Heart left ventricle (tissue), 13 donors: ENCODE data around the gene LAG3.

Experiments
- POLR2A ChIP-seq, 2 donors: fragments of 450-650 bp; IDR thresholded peaks; one replicate each; pipeline ENCODE4 v1.6.1; 2017; ENCODE audit warnings: antibody characterized with exemption in 2 of 2, mild to moderate bottlenecking in 2 of 2, moderate library complexity in 2 of 2
- TF ChIP-seq, protein P1 (sequence below), 12 donors: fragments of 200-600 bp; sonication (generic) in 4 of 12; IDR thresholded peaks; one replicate each; pipeline versions ENCODE4 v1.5.0 to v1.8.0; 2018 to 2022; ENCODE audit warnings: antibody characterized with exemption in 12 of 12, mild to moderate bottlenecking in 5 of 12
- donor health status: ischemic (EF 13 %, LVEDD 7.1; RV severe dilation, severe dysfunction).
- donor health status: DM: no; HTN: yes; CAD: no.
- donor health status: DM: no; HTN: no; CAD: no.
- donor health status: ischemic (EF 25% LVEDD 6.9; RV normal size, moderate dysfunction).
- donor health status: ischemic (EF 25% LVEDD 5.7; RV mildly dilated, moderate dysfunction).
- donor health status: ischemic (EF 35%, LVEDD 5.7; RV mildly dilated, moderate dysfunction).
- donor health status: nonischemic (EF 11% LVEDD 7.7; RV severe dilation, severe dysfunction).
- donor health status: DM: yes; HTN: yes; CAD: no.
- donor health status: PGD.
- donor health status: ischemic (EF 29% LVEDD 5.4; RV normal size, mild dysfunction).
- donor health status: nonischemic (EF 23%, LVEDD 6.1; RV moderate dilation, normal function).

DNA sequence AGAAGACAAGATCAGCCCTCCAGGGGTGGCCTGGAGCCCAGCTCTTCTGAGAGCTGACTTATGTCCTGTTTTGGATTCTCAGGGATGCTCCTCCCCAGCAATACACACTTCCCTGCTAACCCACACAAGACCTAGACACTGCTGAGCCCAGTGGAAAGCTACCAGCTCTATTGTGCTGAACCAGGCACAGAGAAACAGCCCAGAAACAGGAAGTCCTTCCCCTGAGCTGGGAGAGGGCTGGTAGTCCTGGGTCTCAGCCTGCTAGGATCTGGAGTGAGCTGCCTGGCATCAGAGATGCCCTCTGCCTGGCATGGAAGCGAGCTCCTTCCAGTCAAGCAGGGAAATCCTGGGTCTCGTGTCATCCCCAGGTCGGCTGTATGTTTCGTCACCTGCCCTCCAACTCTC lies 1.2 kb upstream of the LAG3 start:
- TF ChIP-seq, protein P1, sequence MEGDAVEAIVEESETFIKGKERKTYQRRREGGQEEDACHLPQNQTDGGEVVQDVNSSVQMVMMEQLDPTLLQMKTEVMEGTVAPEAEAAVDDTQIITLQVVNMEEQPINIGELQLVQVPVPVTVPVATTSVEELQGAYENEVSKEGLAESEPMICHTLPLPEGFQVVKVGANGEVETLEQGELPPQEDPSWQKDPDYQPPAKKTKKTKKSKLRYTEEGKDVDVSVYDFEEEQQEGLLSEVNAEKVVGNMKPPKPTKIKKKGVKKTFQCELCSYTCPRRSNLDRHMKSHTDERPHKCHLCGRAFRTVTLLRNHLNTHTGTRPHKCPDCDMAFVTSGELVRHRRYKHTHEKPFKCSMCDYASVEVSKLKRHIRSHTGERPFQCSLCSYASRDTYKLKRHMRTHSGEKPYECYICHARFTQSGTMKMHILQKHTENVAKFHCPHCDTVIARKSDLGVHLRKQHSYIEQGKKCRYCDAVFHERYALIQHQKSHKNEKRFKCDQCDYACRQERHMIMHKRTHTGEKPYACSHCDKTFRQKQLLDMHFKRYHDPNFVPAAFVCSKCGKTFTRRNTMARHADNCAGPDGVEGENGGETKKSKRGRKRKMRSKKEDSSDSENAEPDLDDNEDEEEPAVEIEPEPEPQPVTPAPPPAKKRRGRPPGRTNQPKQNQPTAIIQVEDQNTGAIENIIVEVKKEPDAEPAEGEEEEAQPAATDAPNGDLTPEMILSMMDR (IDR thresholded peaks at IDR 0.05): no peak
- no peak for TF ChIP-seq POLR2A (IDR thresholded peaks at IDR 0.05)
